K562 (cell line): ENCODE data around the gene ERCC1. TPM values are rescaled to one million over a fixed set of nuclear protein-coding genes. Genes with fewer than 3 reads are reported as not detected.

Experiments used
- CBX3 ChIP-seq, 2 experiments: IDR thresholded peaks; 1 replicate in 1 of 2; 2 replicates in 1 of 2; pipeline ENCODE4 v1.6.1; 2012; ENCODE audit warnings: inconsistent platforms in 2 of 2, low read length in 2 of 2, borderline replicate concordance in 1 of 2, control low read depth in 1 of 2
- CBX5 ChIP-seq: IDR thresholded peaks from 2 replicates; pipeline ENCODE4 v1.6.1; 2014; ENCODE audit warnings: low read depth, borderline replicate concordance
- DNMT1 ChIP-seq: fragments of 450-650 bp; IDR thresholded peaks from 2 replicates; pipeline ENCODE4 v1.6.1; 2016; ENCODE audit warnings: antibody characterized with exemption, mild to moderate bottlenecking
- DPF2 ChIP-seq: fragments of 450-650 bp; IDR thresholded peaks from 2 replicates; pipeline ENCODE4 v1.6.1; 2016
- EHMT2 ChIP-seq: fragments of 450-650 bp; IDR thresholded peaks from 2 replicates; pipeline ENCODE4 v1.6.1; 2018; ENCODE audit warnings: antibody characterized with exemption
- GATAD2A ChIP-seq: fragments of 450-650 bp; IDR thresholded peaks from 2 replicates; pipeline ENCODE4 v1.6.1; 2017
- GATAD2B ChIP-seq: fragments of 450-650 bp; IDR thresholded peaks from 2 replicates; pipeline ENCODE4 v1.6.1; 2017; ENCODE audit warnings: mild to moderate bottlenecking, borderline replicate concordance
- HDAC2 ChIP-seq: fragments of 450-650 bp; IDR thresholded peaks from 2 replicates; pipeline ENCODE4 v1.6.1; 2016; ENCODE audit warnings: mild to moderate bottlenecking
- HMG20A ChIP-seq: fragments of 450-650 bp; formaldehyde crosslinking; conservative IDR thresholded peaks from 2 replicates; pipeline ENCODE4 v1.4.0; 2020; ENCODE audit warnings: mild to moderate bottlenecking, mixed read lengths
- HMGN3 ChIP-seq: IDR thresholded peaks from 2 replicates; pipeline ENCODE4 v1.6.1; 2011; ENCODE audit warnings: borderline replicate concordance, low read depth, mild to moderate bottlenecking, mixed read lengths, low read length; ENCODE audit not compliant: insufficient read length; ENCODE audit errors: extremely low read depth
- MIER1 ChIP-seq: fragments of 450-650 bp; IDR thresholded peaks from 2 replicates; pipeline ENCODE4 v1.6.1; 2016; ENCODE audit warnings: antibody characterized with exemption, mild to moderate bottlenecking, low read depth
- NBN ChIP-seq: fragments of 450-650 bp; IDR thresholded peaks from 2 replicates; pipeline ENCODE4 v1.6.1; 2016; ENCODE audit warnings: low read depth, mild to moderate bottlenecking
- NR4A1 ChIP-seq, 2 experiments: fragments of 250-450 bp in 1 of 2; fragments of 450-650 bp in 1 of 2; sonication (Bioruptor Pico) in 1 of 2; IDR thresholded peaks; 2 replicates each; pipeline versions ENCODE4 v1.4.0 to v1.6.1; 2016 to 2020; ENCODE audit warnings: mild to moderate bottlenecking in 2 of 2, missing compliant biosample characterization in 1 of 2, missing genetic modification characterization in 1 of 2, moderate library complexity in 1 of 2
- PHB2 ChIP-seq: fragments of 450-650 bp; IDR thresholded peaks from 2 replicates; pipeline ENCODE4 v1.6.1; 2017; ENCODE audit warnings: low read depth
- POLR2G ChIP-seq: fragments of 200-400 bp; formaldehyde crosslinking; IDR thresholded peaks from 2 replicates; pipeline ENCODE4 v1.6.1; 2017; ENCODE audit warnings: low read depth, mild to moderate bottlenecking, antibody characterized with exemption, low read length, moderate library complexity
- RBM14 ChIP-seq: fragments of 200-400 bp; formaldehyde crosslinking; IDR thresholded peaks from 2 replicates; pipeline ENCODE4 v1.6.1; 2018; ENCODE audit warnings: low read depth, mild to moderate bottlenecking, low read length, moderate library complexity, borderline replicate concordance; ENCODE audit not compliant: insufficient read depth
- RBM25 ChIP-seq: fragments of 200-400 bp; formaldehyde crosslinking; IDR thresholded peaks from 2 replicates; pipeline ENCODE4 v1.6.1; 2018; ENCODE audit warnings: low read length, low read depth, moderate library complexity; ENCODE audit not compliant: severe bottlenecking
- SMAD4 ChIP-seq: fragments of 250-450 bp; sonication (Bioruptor Pico); conservative IDR thresholded peaks from 2 replicates; pipeline ENCODE4 v1.8.0; 2021; ENCODE audit warnings: inconsistent platforms, mild to moderate bottlenecking, moderate library complexity
- TCF7L2 ChIP-seq: fragments of 150-350 bp; IDR thresholded peaks from 2 replicates; pipeline ENCODE4 v1.6.1; 2016; ENCODE audit warnings: low read depth, mild to moderate bottlenecking, low read length, moderate library complexity
- ZFP36 ChIP-seq: fragments of 150-350 bp; IDR thresholded peaks from 2 replicates; pipeline ENCODE4 v1.6.1; 2018; ENCODE audit warnings: low read length, low read depth; ENCODE audit not compliant: partially characterized antibody
- ZNF785 ChIP-seq: fragments of 250-450 bp; sonication (Bioruptor Pico); IDR thresholded peaks from 2 replicates; pipeline ENCODE4 v1.4.0; 2020; ENCODE audit warnings: mild to moderate bottlenecking
- polyA plus RNA-seq, 8 experiments: library from polyadenylated mRNA; depleted of rRNA in 4 of 8; stranded (reverse) in 5 of 8; unstranded in 3 of 8; fragments of >200 nt; fragmentation: Nextera tagmentation in 2 of 8; fragmentation: Illumina TruSeq in 1 of 8; extraction: Ambion mirVana in 2 of 8; extraction: Trizol in 1 of 8; gene quantifications; 2 replicates each; pipeline versions ENCODE4 v1.2.1 to v1.2.3, GENCODE V29; 2011 to 2014; ENCODE audit warnings: inconsistent platforms in 1 of 8, missing spikeins in 1 of 8
- total RNA-seq, 7 experiments: library from RNA; depleted of rRNA in 6 of 7; stranded (reverse); fragments of >200 nt in 6 of 7; fragmentation: Illumina TruSeq in 2 of 7; extraction: Trizol in 2 of 7; gene quantifications; 2 replicates each; pipeline versions ENCODE4 v1.2.1 to v1.2.3, GENCODE V29; 2011 to 2021; ENCODE audit warnings: low replicate concordance in 1 of 7
- TF ChIP-seq, protein P1 (sequence below): fragments of 250-450 bp; sonication (Bioruptor Pico); IDR thresholded peaks from 2 replicates; pipeline ENCODE4 v1.8.0; 2022; ENCODE audit warnings: moderate library complexity, mild to moderate bottlenecking, inconsistent platforms
- TF ChIP-seq, protein P2 (sequence below): IDR thresholded peaks from 2 replicates; pipeline ENCODE4 v1.6.1; 2014; ENCODE audit warnings: antibody characterized with exemption
- TF ChIP-seq, protein P3 (sequence below), 2 experiments: IDR thresholded peaks; 2 replicates each; pipeline ENCODE4 v1.6.1; 2011; ENCODE audit warnings: borderline replicate concordance in 1 of 2, control low read depth in 1 of 2, low read depth in 1 of 2, low read length in 1 of 2, mild to moderate bottlenecking in 1 of 2, mixed read lengths in 1 of 2, moderate library complexity in 1 of 2; ENCODE audit not compliant: insufficient read depth in 1 of 2, insufficient read length in 1 of 2, poor library complexity in 1 of 2, severe bottlenecking in 1 of 2; ENCODE audit errors: extremely low read depth in 1 of 2

Gene ERCC1
- total and polyA plus RNA-seq, 9 of the 15 experiments (the other 6 are each of a cell fraction or from before 2014, with no cell fraction given) = 9.3 to 92.6 (median 60.0) TPM

DNA sequence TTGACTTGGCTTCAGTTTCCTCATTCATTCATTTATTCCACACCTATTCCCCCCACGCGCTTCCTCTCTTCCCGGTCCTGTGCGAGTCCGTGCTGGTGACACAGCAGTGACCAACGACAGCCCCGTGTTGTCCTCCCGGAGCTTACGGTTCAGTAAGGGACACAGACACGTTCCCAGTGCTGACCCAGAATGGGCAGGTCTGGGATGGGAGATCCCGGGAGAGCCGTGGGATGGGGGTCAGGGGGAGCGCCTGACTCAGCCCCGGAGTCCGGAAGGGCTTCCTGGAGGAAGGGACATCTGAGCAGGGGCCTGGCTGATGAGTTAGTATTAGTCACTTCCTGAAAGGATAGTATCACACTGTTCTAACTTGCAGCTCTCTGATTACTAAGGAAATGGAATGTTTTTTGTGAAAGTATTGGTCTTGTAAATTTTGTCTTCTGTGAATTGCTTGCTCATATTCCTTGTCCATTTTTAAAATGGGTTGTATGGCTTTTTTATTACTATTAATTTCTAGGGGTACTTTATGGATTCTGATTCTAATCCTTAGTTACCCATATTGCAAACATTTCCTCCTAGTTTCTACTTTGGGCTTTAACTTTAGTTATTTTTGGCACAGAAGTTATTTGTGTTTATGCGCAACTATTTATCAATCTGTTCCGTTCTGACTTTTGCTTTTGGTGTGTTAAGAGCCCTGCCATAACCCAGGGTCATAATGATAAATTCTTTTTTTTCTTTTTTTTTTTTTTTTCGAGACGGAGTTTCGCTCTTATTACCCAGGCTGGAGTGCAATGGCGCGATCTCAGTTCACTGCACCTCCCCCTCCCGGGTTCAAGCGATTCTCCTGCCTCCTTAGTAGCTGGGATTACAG, 708 bp upstream of the ERCC1 start (continued):
- TF ChIP-seq PHB2 = 0 out of 2 replicates have a peak, but pooled peaks have one; percentile 54
- TF ChIP-seq, protein P1, sequence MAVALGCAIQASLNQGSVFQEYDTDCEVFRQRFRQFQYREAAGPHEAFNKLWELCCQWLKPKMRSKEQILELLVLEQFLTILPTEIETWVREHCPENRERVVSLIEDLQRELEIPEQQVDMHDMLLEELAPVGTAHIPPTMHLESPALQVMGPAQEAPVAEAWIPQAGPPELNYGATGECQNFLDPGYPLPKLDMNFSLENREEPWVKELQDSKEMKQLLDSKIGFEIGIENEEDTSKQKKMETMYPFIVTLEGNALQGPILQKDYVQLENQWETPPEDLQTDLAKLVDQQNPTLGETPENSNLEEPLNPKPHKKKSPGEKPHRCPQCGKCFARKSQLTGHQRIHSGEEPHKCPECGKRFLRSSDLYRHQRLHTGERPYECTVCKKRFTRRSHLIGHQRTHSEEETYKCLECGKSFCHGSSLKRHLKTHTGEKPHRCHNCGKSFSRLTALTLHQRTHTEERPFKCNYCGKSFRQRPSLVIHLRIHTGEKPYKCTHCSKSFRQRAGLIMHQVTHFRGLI (CRISPR knock-in tag) = peak; percentile 5; the same call in 1 of the 2 replicates
- no peak for TF ChIP-seq RBM14
- TF ChIP-seq DNMT1 = peak; percentile 83; the same call in 1 of the 2 replicates
- TF ChIP-seq, protein P2, sequence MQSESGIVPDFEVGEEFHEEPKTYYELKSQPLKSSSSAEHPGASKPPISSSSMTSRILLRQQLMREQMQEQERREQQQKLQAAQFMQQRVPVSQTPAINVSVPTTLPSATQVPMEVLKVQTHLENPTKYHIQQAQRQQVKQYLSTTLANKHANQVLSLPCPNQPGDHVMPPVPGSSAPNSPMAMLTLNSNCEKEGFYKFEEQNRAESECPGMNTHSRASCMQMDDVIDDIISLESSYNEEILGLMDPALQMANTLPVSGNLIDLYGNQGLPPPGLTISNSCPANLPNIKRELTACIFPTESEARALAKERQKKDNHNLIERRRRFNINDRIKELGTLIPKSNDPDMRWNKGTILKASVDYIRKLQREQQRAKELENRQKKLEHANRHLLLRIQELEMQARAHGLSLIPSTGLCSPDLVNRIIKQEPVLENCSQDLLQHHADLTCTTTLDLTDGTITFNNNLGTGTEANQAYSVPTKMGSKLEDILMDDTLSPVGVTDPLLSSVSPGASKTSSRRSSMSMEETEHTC = peak; percentile 71
- peak; percentile 13 for TF ChIP-seq MIER1
- 0 out of 2 replicates have a peak, but pooled peaks have one; percentile 7 for TF ChIP-seq EHMT2
- TF ChIP-seq RBM25 = peak; percentile 62
- TF ChIP-seq TCF7L2 = no peak
- no peak for TF ChIP-seq ZNF785
- TF ChIP-seq GATAD2A = peak; percentile 60; the same call in 1 of the 2 replicates
- peak; percentile 82 for TF ChIP-seq HDAC2
- TF ChIP-seq GATAD2B = peak; percentile 92; the same call in 1 of the 2 replicates
- TF ChIP-seq ZFP36 = peak; percentile 100
- TF ChIP-seq HMG20A (CRISPR knock-in tag) = no peak
- TF ChIP-seq DPF2 = peak; percentile 95
- 0 out of 2 replicates have a peak, but pooled peaks have one; percentile 12 for TF ChIP-seq POLR2G
- TF ChIP-seq SMAD4 (CRISPR knock-in tag) = peak; percentile 11; the same call in 1 of the 2 replicates
- TF ChIP-seq CBX3 (IDR thresholded peaks at IDR 0.05; ENCODE audit: borderline replicate concordance in 1 of 2, low read length in 2 of 2) = peak in 1 of 2 experiments; percentile 49; a peak in 1 of 3 replicates
- TF ChIP-seq CBX5 = no peak
- TF ChIP-seq HMGN3 = peak; percentile 50
- TF ChIP-seq NR4A1 (CRISPR knock-in tag; IDR thresholded peaks at IDR 0.05) = no peak
- peak; percentile 56; the same call in 1 of the 2 replicates for TF ChIP-seq NR4A1 (tag; IDR thresholded peaks at IDR 0.05)
- peak; percentile 81; the same call in 1 of the 2 replicates for TF ChIP-seq NBN
- TF ChIP-seq, protein P3, sequence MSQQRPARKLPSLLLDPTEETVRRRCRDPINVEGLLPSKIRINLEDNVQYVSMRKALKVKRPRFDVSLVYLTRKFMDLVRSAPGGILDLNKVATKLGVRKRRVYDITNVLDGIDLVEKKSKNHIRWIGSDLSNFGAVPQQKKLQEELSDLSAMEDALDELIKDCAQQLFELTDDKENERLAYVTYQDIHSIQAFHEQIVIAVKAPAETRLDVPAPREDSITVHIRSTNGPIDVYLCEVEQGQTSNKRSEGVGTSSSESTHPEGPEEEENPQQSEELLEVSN (IDR thresholded peaks at IDR 0.05; ENCODE audit: borderline replicate concordance in 1 of 2, extremely low read depth in 1 of 2, insufficient read depth in 1 of 2, insufficient read length in 1 of 2, low read depth in 1 of 2, low read length in 1 of 2, poor library complexity in 1 of 2, severe bottlenecking in 1 of 2) = peak in 1 of 2 experiments; percentile 66
